Measurements from ENCODE around the gene POLR2L. TPM values are rescaled to one million over a fixed set of nuclear protein-coding genes. Genes with fewer than 3 reads are reported as not detected.

The POLR2L gene
- total RNA-seq, 4 donors from 2014 or later, result 95.5 to 165 (median 110) TPM

DNA sequence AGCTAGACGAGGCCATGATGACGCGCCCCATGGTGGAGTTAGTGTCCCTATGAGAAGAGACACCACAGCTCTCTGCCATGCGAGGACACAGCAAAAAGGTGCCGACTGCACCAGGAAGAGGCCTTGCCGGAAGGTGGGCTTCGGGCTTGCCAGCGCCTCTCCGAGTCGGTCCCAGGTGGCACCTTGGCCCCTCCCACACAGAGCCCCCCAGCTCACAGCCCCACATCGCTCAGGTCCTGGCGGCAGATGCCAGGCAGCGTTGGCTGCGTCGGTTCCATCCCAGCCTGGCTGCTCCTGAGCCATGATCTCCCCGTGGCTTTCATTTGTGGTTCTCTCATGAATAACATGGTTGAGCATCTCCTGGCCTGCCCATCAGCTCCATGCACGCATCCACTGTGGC, 44.2 kb upstream of the POLR2L start:
- no peak for ATAC-seq (ENCODE audit: low FRiP score)
- TF ChIP-seq CTCF (IDR thresholded peaks at IDR 0.05), result no peak
- DNase-seq (ENCODE audit: low spot score), result no peak

GRCh38 chr11:884578-885070, 42.3 kb upstream of the POLR2L start:
- ATAC-seq (ENCODE audit: low FRiP score), result no peak
- TF ChIP-seq CTCF (IDR thresholded peaks at IDR 0.05), result no peak
- no peak for DNase-seq (ENCODE audit: low spot score)

DNA sequence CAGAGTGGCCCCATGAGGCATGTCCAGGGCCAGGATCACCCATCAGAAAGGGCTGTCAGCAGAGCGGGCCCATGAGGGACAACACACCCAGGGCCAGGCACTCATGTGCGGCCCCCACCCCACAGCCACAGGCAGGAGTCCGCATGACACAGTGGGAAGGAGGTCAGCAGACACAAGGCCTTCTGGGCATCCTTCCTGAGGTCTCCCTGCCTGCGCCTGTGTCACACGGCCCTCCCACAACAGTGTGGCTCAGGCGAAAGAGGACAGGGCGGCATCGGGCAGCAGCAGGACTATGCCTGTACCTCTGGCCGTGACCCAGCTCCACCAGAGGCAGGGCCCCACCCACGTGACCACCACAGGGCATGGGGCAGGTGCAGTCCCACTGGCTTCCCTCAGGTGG, 41.2 kb upstream of the POLR2L start:
- ATAC-seq (ENCODE audit: low FRiP score), result no peak
- DNase-seq (ENCODE audit: low spot score), result no peak
- no peak for TF ChIP-seq CTCF (IDR thresholded peaks at IDR 0.05)

DNA sequence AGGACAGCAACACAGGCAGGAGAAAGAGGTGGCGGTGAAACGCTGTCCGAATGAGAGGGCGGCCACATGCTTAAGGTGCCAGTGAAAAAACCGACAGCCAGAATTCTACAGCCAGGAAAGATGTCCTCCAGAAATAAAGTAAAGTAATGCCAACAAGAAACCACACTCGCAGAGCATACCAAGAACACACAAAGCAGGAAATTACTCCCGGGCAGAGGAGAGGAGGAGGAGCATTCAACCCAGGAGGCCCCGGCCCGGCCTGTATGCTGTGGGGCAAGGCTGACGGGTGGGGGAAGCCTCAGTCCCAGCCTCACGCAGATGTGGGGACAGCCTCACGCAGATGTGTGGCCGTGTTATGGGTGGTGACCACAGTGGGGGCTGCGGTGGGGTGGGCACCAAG, 40.3 kb upstream of the POLR2L start:
- TF ChIP-seq CTCF (IDR thresholded peaks at IDR 0.05), result no peak
- DNase-seq (ENCODE audit: low spot score) (no peak), ATAC-seq (ENCODE audit: low FRiP score) (no peak)

DNA sequence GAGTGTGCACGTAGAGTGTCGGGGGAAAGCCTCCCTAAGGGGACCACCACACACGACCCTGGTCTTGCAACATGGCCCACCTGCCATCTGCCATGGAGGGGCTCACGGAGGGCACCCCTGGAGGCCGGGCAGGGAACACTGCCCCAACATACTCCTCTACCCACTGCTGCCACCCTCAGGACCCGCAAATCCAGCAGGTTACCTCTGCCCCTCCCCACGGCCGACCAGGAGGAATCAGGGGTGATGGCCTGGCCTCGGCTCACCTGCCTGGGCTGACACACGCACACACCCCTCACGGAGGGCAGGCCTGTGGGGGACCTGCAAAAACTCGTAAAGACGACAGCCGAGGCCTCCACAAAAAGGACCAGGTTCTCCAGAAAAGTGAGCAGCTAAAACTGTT, 38.1 kb upstream of the POLR2L start:
- no peak for ATAC-seq (ENCODE audit: low FRiP score)
- TF ChIP-seq CTCF (IDR thresholded peaks at IDR 0.05), result no peak
- DNase-seq (ENCODE audit: low spot score), result no peak

DNA sequence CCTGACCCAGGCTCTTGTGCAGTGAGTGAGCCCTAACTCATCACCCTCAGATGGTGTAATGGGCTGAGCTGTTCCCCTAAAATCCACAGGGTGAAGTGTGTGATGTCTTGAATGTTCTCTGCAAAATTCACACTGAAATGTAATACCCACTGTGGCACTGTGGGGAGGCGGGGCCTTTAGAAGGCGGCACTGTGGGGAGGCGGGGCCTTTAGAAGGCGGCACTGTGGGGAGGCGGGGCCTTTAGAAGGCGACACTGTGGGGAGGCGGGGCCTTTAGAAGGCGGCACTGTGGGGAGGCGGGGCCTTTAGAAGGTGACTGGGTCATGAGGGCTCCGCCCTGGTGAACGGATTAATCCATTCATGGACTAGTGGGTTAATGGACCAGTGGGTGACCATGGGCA, 35.2 kb upstream of the POLR2L start:
- ATAC-seq (ENCODE audit: low FRiP score) (no peak), DNase-seq (ENCODE audit: low spot score) (no peak)
- no peak for TF ChIP-seq CTCF (IDR thresholded peaks at IDR 0.05)

DNA sequence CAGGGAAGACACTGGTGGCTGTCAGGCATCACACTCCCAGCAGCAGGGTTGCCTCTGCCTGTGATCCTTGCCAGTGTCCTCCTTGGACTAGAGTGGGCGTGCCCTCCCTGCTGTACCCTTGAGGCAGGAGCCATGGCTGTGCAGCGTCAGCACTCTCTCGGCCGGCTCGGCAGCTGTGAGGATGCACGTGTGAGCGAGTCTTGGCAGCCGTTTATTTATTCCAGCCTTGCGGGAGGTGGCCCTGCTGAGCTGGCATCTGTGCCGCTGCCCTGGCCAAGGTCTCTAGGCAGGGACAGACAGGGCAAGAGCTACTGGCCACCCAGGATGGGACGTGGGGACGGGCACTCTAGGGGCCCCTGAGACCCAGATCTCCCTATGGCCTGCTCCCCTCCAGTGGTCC, 34.2 kb upstream of the POLR2L start:
- ATAC-seq (ENCODE audit: low FRiP score), result no peak
- no peak for DNase-seq (ENCODE audit: low spot score)
- TF ChIP-seq CTCF (IDR thresholded peaks at IDR 0.05), result no peak

All from omental fat pad (tissue), 4 donors.